ENCODE measurements around the gene NHS. TPM values are rescaled to one million over a fixed set of nuclear protein-coding genes. Genes with fewer than 3 reads are reported as not detected.

The NHS gene
- total RNA-seq, 1 donor from 2014 or later, result 2.5 TPM

- H3K9me3 ChIP-seq, result no peaks in the 10 kb centered on the region
- DNase-seq, result no peak
Observed at GRCh38 chrX:17405225-17405969, 30.4 kb downstream of the NHS start.

GRCh38 chrX:17409566-17410290 is 34.7 kb downstream of the NHS start:
- DNase-seq (no peak), ATAC-seq (no peak)
- no peak overlapping the region for H3K4me3 ChIP-seq
- no peaks in the 10 kb centered on the region for H3K27me3 ChIP-seq
- intact Hi-C loops (cut with DNase I), result no loop called here
- H3K9me3 ChIP-seq, result no peaks in the 10 kb centered on the region
- H3K4me1 ChIP-seq, result no peaks in the 10 kb centered on the region
- TF ChIP-seq CTCF (IDR thresholded peaks at IDR 0.05), result no peak
- H3K27ac ChIP-seq, result no peak overlapping the region
- no peaks in the 10 kb centered on the region for H3K36me3 ChIP-seq

More at GRCh38 chrX:17405225-17405969, 30.4 kb downstream of the NHS start:
- no peak for ATAC-seq
- TF ChIP-seq CTCF (IDR thresholded peaks at IDR 0.05), result no peak
- Histone ChIP-seq H3K27ac (no peak overlapping the region), H3K36me3 (no peaks in the 10 kb centered on the region), H3K4me3 (no peak overlapping the region), H3K27me3 (no peaks in the 10 kb centered on the region), H3K4me1 (no peaks in the 10 kb centered on the region)
- intact Hi-C loops (cut with DNase I), result no loop called here

GRCh38 chrX:17410651-17411050 is 35.7 kb downstream of the NHS start:
- DNase-seq (no peak), ATAC-seq (no peak)
- intact Hi-C loops (cut with DNase I), result no loop called here
- Histone ChIP-seq H3K4me1 (no peaks in the 10 kb centered on the region), H3K27me3 (no peaks in the 10 kb centered on the region), H3K27ac (no peak overlapping the region), H3K4me3 (no peak overlapping the region), H3K9me3 (no peaks in the 10 kb centered on the region), H3K36me3 (no peaks in the 10 kb centered on the region)
- no peak for TF ChIP-seq CTCF (IDR thresholded peaks at IDR 0.05)

GRCh38 chrX:17411205-17411604 is 36.2 kb downstream of the NHS start:
- H3K27ac ChIP-seq, result no peak overlapping the region
- H3K36me3 ChIP-seq, result no peaks in the 10 kb centered on the region
- no peak overlapping the region for H3K4me3 ChIP-seq
- no peaks in the 10 kb centered on the region for H3K27me3 ChIP-seq
- DNase-seq (no peak), ATAC-seq (no peak)
- intact Hi-C loops (cut with DNase I), result no loop called here
- H3K9me3 ChIP-seq, result no peaks in the 10 kb centered on the region
- H3K4me1 ChIP-seq, result no peaks in the 10 kb centered on the region
- no peak for TF ChIP-seq CTCF (IDR thresholded peaks at IDR 0.05)

- DNase-seq (no peak), ATAC-seq (no peak)
- Histone ChIP-seq H3K9me3 (no peaks in the 10 kb centered on the region), H3K27me3 (no peaks in the 10 kb centered on the region), H3K4me3 (no peak overlapping the region), H3K36me3 (no peaks in the 10 kb centered on the region), H3K4me1 (no peaks in the 10 kb centered on the region), H3K27ac (no peak overlapping the region)
- no peak for TF ChIP-seq CTCF (IDR thresholded peaks at IDR 0.05)
- intact Hi-C loops (cut with DNase I), result no loop called here
Observed at GRCh38 chrX:17412692-17413091, 37.7 kb downstream of the NHS start.

Measured in upper lobe of right lung (tissue), 1 donor.